H1 (cell line): ENCODE measurements around the gene ZNF546. TPM values are rescaled to one million over a fixed set of nuclear protein-coding genes. Genes with fewer than 3 reads are reported as not detected.

Experiments used
- CTCF ChIA-PET: fragments of 300-600 bp; sonication (Branson Sonifier 250); formaldehyde crosslinking; loops from one replicate; lab custom pipeline; 2021; ENCODE audit not compliant: partially characterized antibody; lab: Charles Lee
- POLR2A ChIA-PET: fragments of 300-600 bp; sonication (Branson Sonifier 250); formaldehyde crosslinking; loops from one replicate; lab custom pipeline; 2021; ENCODE audit warnings: inconsistent platforms; ENCODE audit not compliant: partially characterized antibody; lab: Charles Lee
- DNase-seq, 2 experiments: peaks; one replicate each; pipeline versions ENCODE4 v3.0.0 to v3.0.0-alpha.2; 2010 to 2022; ENCODE audit warnings: low spot score in 2 of 2, low read depth in 1 of 2, mixed read lengths in 1 of 2
- FAIRE-seq: peaks from 2 replicates; lab custom pipeline; 2011; peaks lifted over from hg19 to GRCh38; lab: Jason Lieb, UNC
- H2AFZ ChIP-seq: 2 replicates; pipeline ENCODE4 v1.8.1; 2012; ENCODE audit warnings: low read length, inconsistent platforms
- H2AK5ac ChIP-seq: 2 replicates; pipeline ENCODE4 v1.6.1; 2013; ENCODE audit warnings: low read depth, low read length
- H2BK120ac ChIP-seq: replicated peaks from 2 replicates; pipeline ENCODE3; 2013; ENCODE audit warnings: low read depth, low read length, inconsistent platforms
- H2BK12ac ChIP-seq: 2 replicates; pipeline ENCODE4 v1.6.1; 2013; ENCODE audit warnings: low read depth, low read length
- H2BK15ac ChIP-seq: 2 replicates; pipeline ENCODE4 v1.6.1; 2013; ENCODE audit warnings: low read length
- H2BK20ac ChIP-seq: 2 replicates; pipeline ENCODE4 v1.6.1; 2013; ENCODE audit warnings: low read length
- H2BK5ac ChIP-seq: 2 replicates; pipeline ENCODE4 v1.6.1; 2013; ENCODE audit warnings: low read depth, low read length
- H3K14ac ChIP-seq: 2 replicates; pipeline ENCODE4 v1.6.1; 2013; ENCODE audit warnings: inconsistent platforms; ENCODE audit not compliant: insufficient read length
- H3K18ac ChIP-seq: 2 replicates; pipeline ENCODE4 v1.6.1; 2013; ENCODE audit warnings: low read length; ENCODE audit errors: extremely low read depth
- H3K23ac ChIP-seq: 2 replicates; pipeline ENCODE4 v1.6.1; 2013; ENCODE audit warnings: inconsistent platforms; ENCODE audit not compliant: insufficient read length
- H3K23me2 ChIP-seq: 2 replicates; pipeline ENCODE4 v1.6.1; 2013; ENCODE audit warnings: low read depth, low read length
- H3K27ac ChIP-seq: 2 replicates; pipeline ENCODE4 v1.6.1; 2011; ENCODE audit warnings: low read depth, low read length, inconsistent platforms
- H3K27me3 ChIP-seq, 4 experiments: replicated peaks in 1 of 4; 1 replicate in 1 of 4; 2 replicates in 3 of 4; pipeline versions ENCODE4 v1.6.1 to v1.8.1; 2011 to 2013; ENCODE audit warnings: low read length in 3 of 4, mild to moderate bottlenecking in 3 of 4, inconsistent platforms in 2 of 4, mixed read lengths in 2 of 4, moderate library complexity in 1 of 4; ENCODE audit not compliant: control insufficient read depth in 3 of 4, insufficient read depth in 3 of 4; ENCODE audit errors: extremely low read depth in 1 of 4
- H3K36me3 ChIP-seq, 4 experiments: 2 replicates each; pipeline versions ENCODE4 v1.6.1 to v1.8.1; 2011 to 2013; ENCODE audit warnings: mild to moderate bottlenecking in 4 of 4, low read length in 3 of 4, moderate library complexity in 2 of 4, control low read depth in 1 of 4, inconsistent platforms in 1 of 4; ENCODE audit not compliant: insufficient read depth in 4 of 4, control insufficient read depth in 2 of 4
- H3K4ac ChIP-seq: replicated peaks from 2 replicates; pipeline ENCODE3; 2013; ENCODE audit warnings: low read length, low read depth, mixed read lengths, inconsistent platforms; ENCODE audit not compliant: insufficient read length
- H3K4me1 ChIP-seq, 4 experiments: replicated peaks in 1 of 4; 1 replicate in 1 of 4; 2 replicates in 3 of 4; pipeline versions ENCODE4 v1.6.1 to v1.8.1; 2011 to 2013; ENCODE audit warnings: low read length in 3 of 4, inconsistent platforms in 2 of 4, mixed read lengths in 1 of 4; ENCODE audit not compliant: insufficient read depth in 4 of 4, control insufficient read depth in 3 of 4
- H3K4me2 ChIP-seq, 2 experiments: 2 replicates each; pipeline versions ENCODE4 v1.6.1 to v1.8.1; 2011 to 2013; ENCODE audit warnings: low read depth in 2 of 2, low read length in 2 of 2, control low read depth in 1 of 2, inconsistent platforms in 1 of 2, mild to moderate bottlenecking in 1 of 2; ENCODE audit not compliant: insufficient read depth in 1 of 2
- H3K4me3 ChIP-seq, 4 experiments: fragments of 200-600, 300-600 bp in 1 of 4; sonication (generic), shearing (Covaris generic), sonication (Bioruptor Twin) in 1 of 4; 2 replicates each; pipeline versions ENCODE4 v1.5.1 to v1.8.1; 2011 to 2016; ENCODE audit warnings: low read length in 4 of 4, low read depth in 3 of 4, control low read depth in 2 of 4, inconsistent platforms in 2 of 4, mild to moderate bottlenecking in 2 of 4, mixed read lengths in 1 of 4, moderate library complexity in 1 of 4; ENCODE audit not compliant: insufficient read depth in 2 of 4; ENCODE audit errors: extremely low read depth in 1 of 4
- H3K56ac ChIP-seq: replicated peaks from 2 replicates; pipeline ENCODE3; 2013; ENCODE audit warnings: low read depth, mild to moderate bottlenecking, mixed read lengths, low read length, inconsistent platforms; ENCODE audit not compliant: insufficient read length
- H3K79me1 ChIP-seq: 2 replicates; pipeline ENCODE4 v1.6.1; 2013; ENCODE audit warnings: low read depth, low read length, control low read depth
- H3K79me2 ChIP-seq, 2 experiments: 2 replicates each; pipeline versions ENCODE4 v1.6.1 to v1.8.1; 2012 to 2013; ENCODE audit warnings: low read length in 2 of 2, mild to moderate bottlenecking in 2 of 2, inconsistent platforms in 1 of 2; ENCODE audit not compliant: insufficient read depth in 2 of 2, control insufficient read depth in 1 of 2
- H3K9ac ChIP-seq, 4 experiments: replicated peaks in 1 of 4; 1 replicate in 1 of 4; 2 replicates in 3 of 4; pipeline versions ENCODE4 v1.6.1 to v1.8.1; 2011 to 2013; ENCODE audit warnings: low read depth in 3 of 4, low read length in 3 of 4, control low read depth in 2 of 4, mild to moderate bottlenecking in 2 of 4, moderate library complexity in 2 of 4, inconsistent platforms in 1 of 4; ENCODE audit errors: extremely low read depth in 1 of 4
- H3K9me3 ChIP-seq, 2 experiments: 2 replicates each; pipeline versions ENCODE4 v1.6.1 to v1.8.1; 2012 to 2013; ENCODE audit warnings: mild to moderate bottlenecking in 2 of 2, moderate library complexity in 2 of 2, control low read depth in 1 of 2, inconsistent platforms in 1 of 2, low read depth in 1 of 2, low read length in 1 of 2, mixed read lengths in 1 of 2; ENCODE audit not compliant: insufficient read depth in 2 of 2
- H4K20me1 ChIP-seq, 2 experiments: replicated peaks in 1 of 2; 2 replicates each; pipeline versions ENCODE3 to v1.8.1; 2011 to 2013; ENCODE audit warnings: inconsistent platforms in 2 of 2, low read length in 2 of 2, mild to moderate bottlenecking in 1 of 2; ENCODE audit not compliant: insufficient read depth in 2 of 2, control insufficient read depth in 1 of 2
- H4K5ac ChIP-seq: 2 replicates; pipeline ENCODE4 v1.6.1; 2013; ENCODE audit warnings: low read length, low read depth, mixed read lengths, inconsistent platforms; ENCODE audit not compliant: insufficient read length
- H4K8ac ChIP-seq: 2 replicates; pipeline ENCODE4 v1.8.0; 2013; ENCODE audit warnings: mild to moderate bottlenecking, moderate library complexity, low read length, inconsistent platforms; ENCODE audit not compliant: insufficient read depth; ENCODE audit errors: extremely low read depth
- H4K91ac ChIP-seq: replicated peaks from 2 replicates; pipeline ENCODE3; 2013; ENCODE audit warnings: low read length, mixed read lengths, inconsistent platforms; ENCODE audit not compliant: insufficient read length
- CBX8 ChIP-seq: fragments of 300-800, 300-1000 bp; sonication (generic); IDR thresholded peaks from 2 replicates; pipeline ENCODE4 v1.7.1; 2016; ENCODE audit warnings: low read depth, low read length, borderline replicate concordance
- FOSL1 ChIP-seq: IDR thresholded peaks from 2 replicates; pipeline ENCODE4 v1.6.1; 2011; ENCODE audit warnings: mild to moderate bottlenecking, low read depth, low read length, moderate library complexity; ENCODE audit not compliant: insufficient read depth
- JUN ChIP-seq: IDR thresholded peaks from 2 replicates; pipeline ENCODE4 v1.6.1; 2011; ENCODE audit warnings: low read depth, mild to moderate bottlenecking, improper control_type of control experiment, low read length
- KDM1A ChIP-seq: fragments of 200-600, 300-600 bp; sonication (generic); IDR thresholded peaks from 2 replicates; pipeline ENCODE4 v1.7.1; 2016; ENCODE audit warnings: mild to moderate bottlenecking, low read length, borderline replicate concordance
- POLR2AphosphoS5 ChIP-seq: IDR thresholded peaks from 2 replicates; pipeline ENCODE4 v1.6.1; 2011; ENCODE audit warnings: low read depth, low read length
- RFX5 ChIP-seq: IDR thresholded peaks from 2 replicates; pipeline ENCODE4 v1.6.1; 2011; ENCODE audit warnings: low read depth, low read length, improper control_type of control experiment, borderline replicate concordance
- RXRA ChIP-seq: IDR thresholded peaks from 2 replicates; pipeline ENCODE4 v1.6.1; 2011; ENCODE audit warnings: low read depth, mild to moderate bottlenecking, low read length, moderate library complexity; ENCODE audit not compliant: insufficient read depth
- WGBS, 2 experiments: shearing (Covaris generic) in 1 of 2; methylation state at CpG; one replicate each; pipeline versions ENCODE4 v1.1.6 to v1.1.7; 2013 to 2015; ENCODE audit warnings: low lambda C conversion rate in 2 of 2, mixed read lengths in 2 of 2, inconsistent platforms in 1 of 2, low coverage in 1 of 2, missing lambda C conversion rate in 1 of 2; ENCODE audit not compliant: insufficient replicate concordance in 2 of 2, insufficient coverage in 1 of 2, insufficient read length in 1 of 2; ENCODE audit errors: extremely low coverage in 1 of 2, missing lambda C conversion rate in 1 of 2; 5-methylcytosine and 5-hydroxymethylcytosine counted together
- polyA plus RNA-seq, 7 experiments: library from polyadenylated mRNA; depleted of rRNA in 3 of 7; stranded (reverse) in 5 of 7; unstranded in 2 of 7; fragments of >200 nt in 5 of 7; fragments of 200-250 nt in 2 of 7; gene quantifications; 1 replicate in 5 of 7; 2 replicates in 1 of 7; 4 replicates in 1 of 7; pipeline versions ENCODE4 v1.2.1 to v1.2.3, GENCODE V29; 2011 to 2013; ENCODE audit warnings: missing spikeins in 2 of 7, mixed read lengths in 2 of 7
- total RNA-seq: library from RNA; stranded (reverse); fragmentation: NEBNext Ultra II Directional; extraction: Animal tissue kit (Norgen Biotek cat#: 25700); gene quantifications from 2 replicates; pipeline ENCODE4 v1.2.1, GENCODE V29; 2021

ZNF546 gene
- total and polyA plus RNA-seq, 2 of the 8 experiments (the other 6 are each of a cell fraction or from before 2014, with no cell fraction given): 0.21 to 1.1 TPM

- Histone ChIP-seq H3K27me3 (no peaks in the 10 kb centered on the region), H2BK20ac (no peak overlapping the region), H3K23me2 (no peaks in the 10 kb centered on the region), H2AK5ac (no peak overlapping the region), H2BK12ac (no peak overlapping the region), H3K9me3 (0 out of 4 replicates have a peak, but pooled peaks cover 0 to 5% of the 10 kb centered on the region in 2 experiments), H4K20me1 (no peaks in the 10 kb centered on the region), H3K23ac (no peak overlapping the region), H2BK5ac (no peak overlapping the region), H3K14ac (no peak overlapping the region), H3K4me2 (no peak overlapping the region), H3K79me1 (no peaks in the 10 kb centered on the region), H3K4me1 (no peaks in the 10 kb centered on the region), H3K27ac (no peak overlapping the region), H2AFZ (no peak overlapping the region), H3K18ac (no peak overlapping the region), H2BK120ac (no peak overlapping the region), H3K4me3 (no peak overlapping the region), H4K5ac (no peak overlapping the region), H3K79me2 (no peaks in the 10 kb centered on the region), H3K4ac (no peak overlapping the region), H4K91ac (no peak overlapping the region), H3K56ac (no peak overlapping the region), H3K36me3 (no peaks in the 10 kb centered on the region), H2BK15ac (no peak overlapping the region), H4K8ac (no peak overlapping the region), H3K9ac (no peak overlapping the region; a peak in 1 of 7 replicates)
- ChIA-PET CTCF (no interaction called here), POLR2A (no interaction called here)
- DNase-seq: no peak
- no peak for FAIRE-seq
- 67% methylated on average over 1 of the region's 1 CpG; no CpG with 5 or more reads in 1 of the 2 experiments for WGBS, 2 experiments
- TF ChIP-seq POLR2AphosphoS5 (no peak), RFX5 (no peak), KDM1A (no peak), CBX8 (no peak), RXRA (no peak), JUN (no peak), FOSL1 (no peak)
Observed at GRCh38 chr19:40006273-40006691, 9.4 kb downstream of the ZNF546 start.
